ENCODE measurements around the gene RCOR1.

Gene RCOR1

DNA sequence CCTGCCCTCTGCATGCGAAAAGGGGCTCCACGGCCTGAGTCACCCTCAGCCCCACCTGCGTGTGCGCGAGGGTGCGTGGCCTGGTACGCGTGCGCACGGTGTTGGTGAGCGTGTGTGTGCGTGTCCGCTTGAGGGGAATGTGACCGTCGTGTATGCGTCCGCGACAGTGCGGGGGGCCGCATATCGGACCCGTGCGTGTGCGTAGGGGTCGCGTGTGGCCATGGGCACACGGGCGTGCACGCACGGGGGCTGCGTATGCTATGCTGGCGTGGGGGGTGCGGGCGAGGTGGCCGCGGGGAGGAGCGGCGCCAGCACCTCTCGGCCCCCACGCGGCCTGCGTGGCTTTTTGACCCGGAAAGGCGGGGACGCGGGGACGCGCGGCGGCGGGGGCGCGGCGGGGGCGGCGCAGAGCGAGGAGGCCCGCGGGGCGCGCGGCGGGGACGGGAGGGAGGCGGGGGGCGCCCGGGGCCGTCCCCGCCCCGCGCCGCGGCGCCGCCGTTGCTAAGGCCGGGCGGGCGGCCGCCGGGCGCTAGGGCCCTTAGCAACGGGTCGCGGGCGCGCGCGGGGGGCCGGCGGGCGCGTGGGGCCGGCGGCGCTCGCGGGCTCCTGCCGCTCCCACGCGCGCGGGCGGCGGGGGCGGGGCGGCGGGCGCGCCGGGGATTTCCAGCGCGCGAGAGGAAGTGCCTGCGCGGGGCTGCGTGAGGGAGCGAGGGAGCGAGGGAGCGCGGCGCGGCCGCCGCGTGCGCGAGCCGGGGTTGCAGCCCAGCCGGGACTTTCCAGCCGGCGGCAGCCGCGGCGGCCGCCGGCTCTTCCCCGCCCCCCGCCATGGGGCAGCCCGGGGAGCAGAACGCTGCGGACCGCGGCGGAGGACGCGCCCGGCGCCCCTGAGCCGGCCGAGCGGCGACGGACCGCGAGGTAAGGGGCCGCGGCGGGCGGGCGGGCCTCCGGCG lies 184.6 kb downstream of the RCOR1 start, which contains the start of gene TRAF3:
TSS of gene TRAF3 (plus strand) at position 689 of the 950 bp plus-strand sequence. CDS start 92,753 bp downstream, outside the sequence.
- DNase-seq (ENCODE audit: low read depth): peak; percentile 80

- DNase-seq (ENCODE audit: low read depth): no peak
Measured at GRCh38 chr14:102777711-102778337, 185.4 kb downstream of the RCOR1 start.

GRCh38 chr14:102778338-102779083 lies 186.1 kb downstream of the RCOR1 start:
- DNase-seq (ENCODE audit: low read depth): no peak

GRCh38 chr14:102779084-102779462 lies 186.6 kb downstream of the RCOR1 start:
- DNase-seq (ENCODE audit: low read depth): no peak

GRCh38 chr14:102779574-102780315 lies 187.3 kb downstream of the RCOR1 start:
- no peak for DNase-seq (ENCODE audit: low read depth)
